ENCODE results near the gene ATF7IP2.
"Not testable (repeated sequence)": the region's sequence is repeated elsewhere in the genome, so short reads cannot be mapped to it uniquely, and the experiment has no call there.

ATF7IP2 gene, protein sequence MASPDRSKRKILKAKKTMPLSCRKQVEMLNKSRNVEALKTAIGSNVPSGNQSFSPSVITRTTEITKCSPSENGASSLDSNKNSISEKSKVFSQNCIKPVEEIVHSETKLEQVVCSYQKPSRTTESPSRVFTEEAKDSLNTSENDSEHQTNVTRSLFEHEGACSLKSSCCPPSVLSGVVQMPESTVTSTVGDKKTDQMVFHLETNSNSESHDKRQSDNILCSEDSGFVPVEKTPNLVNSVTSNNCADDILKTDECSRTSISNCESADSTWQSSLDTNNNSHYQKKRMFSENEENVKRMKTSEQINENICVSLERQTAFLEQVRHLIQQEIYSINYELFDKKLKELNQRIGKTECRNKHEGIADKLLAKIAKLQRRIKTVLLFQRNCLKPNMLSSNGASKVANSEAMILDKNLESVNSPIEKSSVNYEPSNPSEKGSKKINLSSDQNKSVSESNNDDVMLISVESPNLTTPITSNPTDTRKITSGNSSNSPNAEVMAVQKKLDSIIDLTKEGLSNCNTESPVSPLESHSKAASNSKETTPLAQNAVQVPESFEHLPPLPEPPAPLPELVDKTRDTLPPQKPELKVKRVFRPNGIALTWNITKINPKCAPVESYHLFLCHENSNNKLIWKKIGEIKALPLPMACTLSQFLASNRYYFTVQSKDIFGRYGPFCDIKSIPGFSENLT

DNA sequence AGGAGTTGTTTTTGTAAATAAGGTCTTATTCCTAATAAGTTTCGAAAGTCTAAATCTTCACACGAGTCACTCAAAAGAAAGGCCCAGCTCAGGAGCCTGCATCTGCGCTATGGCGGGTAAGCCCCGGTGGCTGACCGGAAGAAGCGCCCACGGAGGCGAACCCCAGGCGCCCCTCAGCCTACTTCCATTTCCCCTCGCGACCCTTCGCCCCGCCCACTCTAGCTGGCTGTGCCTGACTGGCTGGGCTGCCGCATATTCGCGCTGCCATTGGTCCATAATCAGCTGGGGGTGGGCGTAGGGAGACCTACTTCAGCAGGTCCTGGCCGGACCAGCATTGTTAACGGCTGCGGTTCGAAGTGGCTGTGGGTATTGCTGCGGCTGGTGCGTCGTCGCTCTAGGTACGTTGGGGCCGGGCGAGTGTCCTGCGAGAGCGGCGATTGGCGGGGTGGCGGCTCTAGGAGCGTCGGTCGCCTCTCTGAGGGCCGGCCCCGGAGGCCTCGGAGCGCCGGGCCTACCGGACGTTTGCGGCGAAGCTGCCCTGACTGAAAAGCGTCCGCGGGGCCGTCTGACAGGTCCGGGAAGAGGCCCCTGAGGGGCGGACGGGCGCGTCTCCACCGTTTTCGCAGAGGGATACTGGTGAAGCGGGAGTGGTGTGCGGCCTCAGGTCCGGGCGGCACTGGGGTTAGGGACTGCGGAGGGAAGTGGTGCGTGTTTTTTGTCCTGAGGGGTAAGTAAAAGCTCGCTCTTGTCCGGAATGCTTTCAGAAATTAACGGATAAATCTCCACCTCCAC lies at the start of gene ATF7IP2:
ATF7IP2 (plus strand) TSS at position 337 of the 792 bp plus-strand sequence. CDS start 44,560 bp downstream, outside the sequence.
- peak; percentile 89 for DNase-seq

DNA sequence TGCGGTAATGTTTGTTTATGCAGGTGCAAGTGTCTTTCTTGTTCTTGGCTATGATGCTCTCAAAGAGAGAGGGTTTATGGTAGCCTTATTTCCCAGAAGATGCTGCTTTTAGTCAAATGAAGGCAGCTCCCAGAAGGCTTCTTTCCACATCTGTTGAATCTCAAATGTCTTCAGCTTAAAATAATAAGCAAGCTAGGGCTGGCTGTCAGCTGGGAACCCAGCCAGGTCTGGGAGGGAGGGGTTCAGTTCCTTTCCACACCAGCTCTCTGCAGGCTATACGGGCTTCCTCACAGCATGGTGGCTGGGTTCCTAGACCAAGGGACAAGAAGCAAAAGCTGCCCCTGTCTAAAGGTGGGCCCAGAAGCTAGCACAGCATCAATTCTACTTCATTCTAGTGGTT lies 47.4 kb upstream of the ATF7IP2 start:
- DNase-seq = no peak

DNA sequence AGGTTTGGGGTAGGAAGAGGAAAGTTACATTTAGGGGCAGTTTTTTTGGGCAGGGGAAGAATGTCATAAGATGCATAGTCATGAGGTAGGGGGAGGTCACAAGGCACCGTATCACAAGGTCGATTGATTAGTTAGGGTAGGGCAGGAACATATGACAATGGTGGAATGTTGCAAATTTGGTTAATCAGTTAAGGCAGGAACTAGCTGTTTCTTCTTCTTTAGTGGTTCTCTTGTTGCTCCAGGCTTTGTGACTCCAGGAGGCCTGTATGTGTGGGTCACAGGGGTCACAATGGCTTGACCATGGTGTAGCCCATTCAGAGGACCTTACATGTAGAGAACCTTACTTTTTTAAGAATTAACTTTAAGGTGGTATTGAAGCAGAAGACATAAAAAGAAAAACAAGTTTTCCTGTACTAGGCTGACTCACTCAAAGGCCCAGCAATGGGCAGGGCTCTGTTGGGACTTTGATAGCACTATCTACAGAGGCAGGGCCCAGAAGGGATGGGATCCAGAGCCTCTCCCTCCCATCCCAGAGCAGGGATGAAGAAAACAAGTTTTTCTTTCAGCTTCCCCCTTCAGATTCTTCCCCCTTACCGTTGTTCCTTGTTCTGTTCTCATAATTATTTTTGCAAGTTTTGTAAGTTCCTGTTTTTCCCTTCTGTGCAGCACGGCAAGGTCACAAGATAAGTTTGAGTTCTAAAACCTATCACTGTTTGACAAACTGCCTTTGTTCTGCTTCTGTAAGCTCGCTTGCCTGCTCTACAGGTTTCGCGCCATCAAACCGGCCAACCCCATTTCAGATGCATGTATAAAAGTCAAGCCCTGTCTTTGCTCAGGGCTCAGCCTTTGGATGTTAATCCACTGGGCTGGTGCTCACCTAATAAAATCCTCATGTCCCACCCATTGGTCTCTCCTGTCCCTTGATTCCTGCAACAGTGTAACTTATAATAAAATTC lies 45.8 kb upstream of the ATF7IP2 start:
- DNase-seq = no peak

DNA sequence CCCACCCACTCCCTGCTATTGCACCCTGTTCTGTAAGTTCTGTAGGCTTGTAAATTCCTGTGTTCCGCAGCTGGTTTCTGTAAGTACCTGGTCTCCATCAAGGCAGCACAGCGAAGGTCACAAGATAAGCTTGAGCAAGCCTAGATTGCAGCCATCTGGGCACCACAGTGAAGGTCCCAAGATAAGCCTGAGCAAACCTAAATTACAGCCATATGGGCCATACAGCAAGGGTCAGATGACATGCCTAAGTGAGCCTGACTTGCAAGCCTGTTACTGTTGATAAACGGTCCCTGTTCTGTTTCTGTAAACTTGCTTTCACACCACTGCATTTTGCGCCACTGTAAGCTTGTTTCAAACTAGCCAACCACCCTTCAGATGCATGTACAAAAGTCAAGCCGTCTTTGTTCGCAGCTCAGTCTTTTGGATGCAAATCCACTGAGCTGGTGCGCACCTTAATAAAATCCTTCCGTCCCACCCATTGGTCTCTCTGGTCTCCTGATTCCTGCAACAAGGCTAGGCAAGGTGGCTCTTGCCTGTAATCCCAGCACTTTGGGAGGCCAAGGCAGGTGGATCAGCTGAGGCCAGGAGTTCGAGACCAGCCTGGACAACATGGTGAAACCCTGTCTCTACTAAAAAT lies 42.6 kb upstream of the ATF7IP2 start:
- DNase-seq = no peak

DNA sequence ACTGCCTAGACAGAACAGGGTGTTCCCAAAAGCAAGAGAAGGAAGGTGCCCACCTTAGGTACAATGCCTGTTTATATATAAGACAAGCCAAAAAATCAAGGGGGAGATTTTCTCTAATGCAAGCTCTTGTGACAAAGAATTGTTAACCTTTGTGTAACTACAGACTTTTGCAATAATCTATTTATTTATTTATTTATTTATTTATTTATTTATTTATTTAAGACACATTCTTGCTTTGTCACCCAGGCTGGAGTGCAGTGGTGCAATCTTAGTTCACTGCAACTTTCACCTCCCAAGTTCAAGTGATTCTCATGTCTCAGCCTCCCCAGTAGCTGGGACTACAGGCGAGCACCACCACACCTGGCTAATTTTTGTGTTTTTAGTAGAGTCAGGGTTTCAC lies 41.2 kb upstream of the ATF7IP2 start:
- not testable (repeated sequence) for DNase-seq

DNA sequence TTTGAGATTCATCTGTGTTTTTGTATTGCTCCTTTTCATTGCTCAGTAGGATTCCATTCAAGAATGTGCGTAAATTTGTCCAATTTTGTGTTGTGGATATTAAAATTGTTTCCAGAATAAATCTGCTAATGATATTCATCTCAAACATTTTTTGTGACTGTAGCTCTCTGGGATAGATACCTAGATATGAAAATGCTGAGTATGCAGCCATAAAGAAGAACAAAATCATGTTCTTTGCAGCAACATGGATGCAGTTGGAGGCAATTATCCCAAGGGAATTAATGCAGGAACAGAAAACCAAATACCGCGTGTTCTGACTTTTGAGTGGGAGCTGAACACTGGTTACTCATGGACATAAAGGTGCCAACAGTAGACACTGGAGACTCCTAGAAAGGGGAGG lies 40.2 kb upstream of the ATF7IP2 start:
- DNase-seq = no peak

DNA sequence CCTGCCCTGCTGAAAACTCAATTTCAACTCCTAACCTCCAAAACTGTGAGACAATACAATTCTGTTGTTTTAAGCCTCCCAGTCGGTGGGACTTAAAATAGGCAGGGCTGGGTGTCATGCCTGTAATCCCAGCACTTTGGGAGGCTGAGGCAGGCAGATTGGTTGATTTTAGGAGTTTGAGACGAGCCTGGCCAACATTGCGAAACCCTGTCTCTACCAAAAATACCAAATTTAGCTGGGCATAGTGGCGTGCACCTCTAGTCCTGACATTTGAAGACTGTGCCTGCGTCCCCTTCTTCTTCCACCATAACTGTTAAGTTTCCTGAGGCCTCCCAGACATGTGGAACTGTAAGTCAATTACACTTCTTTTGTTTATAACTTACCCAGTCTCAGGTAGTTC lies 36.0 kb upstream of the ATF7IP2 start:
- no peak for DNase-seq

DNA sequence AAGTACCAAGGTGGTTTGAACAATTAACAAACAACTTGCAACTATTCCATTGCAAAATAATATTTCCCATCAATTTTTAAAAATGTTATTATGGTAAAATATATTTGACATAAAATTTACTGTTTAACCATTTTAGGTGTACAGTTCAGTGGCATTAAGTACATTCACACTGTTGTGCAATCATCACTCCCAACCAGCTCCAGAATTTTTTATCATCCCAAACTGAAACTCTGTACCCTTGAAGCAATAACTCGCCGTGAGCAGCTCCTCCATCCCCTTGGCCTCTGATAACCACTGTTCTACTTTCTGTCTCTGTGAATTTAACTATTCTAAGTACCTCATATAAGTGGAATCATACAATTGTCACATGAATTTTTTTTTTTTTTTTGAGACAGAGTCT lies 33.6 kb upstream of the ATF7IP2 start:
- no peak for DNase-seq

DNA sequence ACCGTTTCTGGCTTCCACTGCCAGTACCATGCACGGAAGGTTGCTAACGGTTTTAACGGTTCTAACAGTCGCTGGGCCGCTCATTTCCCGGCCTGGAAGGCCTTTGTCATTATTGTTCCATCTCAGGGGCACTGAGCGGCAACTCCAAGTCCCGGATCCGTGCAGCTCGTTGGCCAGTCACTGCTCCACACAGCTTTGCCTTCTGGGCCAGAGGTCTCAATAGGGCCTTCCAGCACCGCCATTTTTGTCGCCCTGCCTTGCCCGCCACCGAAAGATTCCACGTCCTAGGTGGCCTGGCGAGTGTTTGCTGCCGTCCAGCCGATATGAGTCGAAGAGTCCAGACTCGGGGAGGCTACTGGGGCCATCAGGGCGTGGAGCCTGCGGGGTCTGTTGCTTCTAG lies 30.3 kb upstream of the ATF7IP2 start:
- no peak for DNase-seq

DNA sequence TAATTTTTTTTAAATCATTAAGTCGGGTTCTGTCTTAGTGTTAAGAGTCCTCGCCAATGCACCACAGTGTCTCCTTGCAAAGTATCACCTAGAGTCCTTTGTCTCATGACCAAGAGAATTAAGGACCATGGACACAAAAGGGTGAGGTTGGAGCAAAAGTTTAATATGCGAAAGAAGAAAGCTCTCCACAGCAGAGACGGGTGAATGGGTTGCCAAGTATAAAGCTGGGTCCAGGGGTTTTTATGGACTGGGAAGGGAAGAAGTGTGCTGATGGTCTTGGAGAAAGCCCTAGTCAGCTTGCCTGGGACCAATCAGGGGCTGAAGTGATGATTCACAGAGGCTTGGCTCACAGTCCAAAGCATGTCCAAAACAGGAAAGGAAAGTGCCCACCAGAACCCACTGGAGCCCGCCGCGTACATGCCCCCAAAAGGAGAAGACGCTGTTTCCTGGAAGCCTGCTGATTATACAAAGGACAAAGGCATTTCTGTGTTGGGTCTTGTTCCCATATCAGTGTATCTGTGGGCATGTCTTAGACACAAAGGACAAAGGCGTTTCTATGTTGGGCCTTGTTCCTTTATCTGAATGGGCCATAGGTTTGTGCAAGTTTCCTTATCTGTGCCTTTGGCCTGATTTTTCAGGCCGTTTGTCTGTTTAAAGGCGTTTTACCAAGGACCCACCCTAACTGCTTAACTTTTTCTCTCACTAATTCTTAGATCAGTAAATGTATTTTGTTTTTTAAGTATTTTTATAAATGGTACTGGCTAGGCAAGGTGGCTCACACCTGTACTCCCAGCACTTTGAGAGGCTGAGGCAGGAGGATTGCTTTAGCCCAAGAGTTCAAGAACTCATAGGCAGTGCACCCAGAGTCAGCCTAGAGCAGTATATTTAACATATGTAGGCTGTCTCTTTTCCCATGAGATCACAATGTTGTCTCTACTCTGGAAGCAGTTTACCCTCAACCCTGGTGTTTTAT lies 28.7 kb upstream of the ATF7IP2 start:
- DNase-seq = no peak

DNA sequence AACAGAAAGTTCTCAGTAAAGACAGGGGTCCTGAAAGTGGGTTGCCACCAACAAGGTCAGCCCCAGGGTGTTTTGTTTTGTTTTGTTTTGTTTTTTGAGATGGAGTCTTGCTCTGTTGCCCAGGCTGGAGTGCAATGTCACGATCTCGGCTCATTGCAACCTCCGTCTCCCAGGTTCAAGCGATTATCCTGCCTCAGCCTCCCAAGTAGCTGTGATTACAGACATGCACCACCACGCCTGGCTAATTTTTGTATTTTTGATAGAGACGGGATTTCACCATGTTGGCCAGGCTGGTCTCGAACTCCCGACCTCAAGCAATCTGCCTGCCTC lies 24.1 kb upstream of the ATF7IP2 start:
- DNase-seq = not testable (repeated sequence)

DNA sequence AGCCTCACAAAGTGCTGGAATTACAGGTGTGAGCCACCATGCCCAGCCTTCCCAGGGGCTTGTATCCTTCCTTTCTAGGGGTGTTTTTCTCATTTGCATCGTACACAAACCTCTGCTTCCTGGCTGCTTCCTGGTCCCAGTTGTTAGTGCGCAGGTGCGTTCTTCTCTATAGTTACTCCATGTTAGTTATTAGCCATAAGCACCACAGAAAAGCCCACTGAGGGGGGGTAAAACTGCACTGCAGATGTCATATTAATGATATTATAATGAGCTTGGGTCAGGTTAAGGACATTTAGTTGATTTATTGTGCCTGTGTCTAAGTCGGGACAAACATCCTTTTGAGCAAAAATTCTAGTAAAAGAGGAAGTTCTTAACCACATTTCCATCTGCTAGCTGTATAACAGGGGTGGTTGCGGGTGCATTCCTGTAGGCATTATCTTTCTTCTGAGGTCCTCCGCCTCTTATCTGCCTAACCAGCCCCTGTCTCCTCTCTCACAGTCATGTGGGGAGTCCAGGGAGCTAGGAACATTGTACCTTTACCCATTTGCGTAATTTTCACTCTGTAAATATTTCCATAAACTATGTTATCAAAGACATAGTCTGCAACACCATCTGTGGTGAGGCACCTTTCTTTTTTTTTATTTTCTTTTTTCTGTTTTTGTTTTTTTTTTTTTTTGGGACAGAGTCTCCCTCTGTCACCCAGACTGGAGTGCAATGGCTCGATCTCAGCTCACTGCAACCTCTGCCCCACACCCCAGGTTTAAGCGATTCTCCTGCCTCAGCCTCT lies 23.6 kb upstream of the ATF7IP2 start:
- DNase-seq = no peak

DNA sequence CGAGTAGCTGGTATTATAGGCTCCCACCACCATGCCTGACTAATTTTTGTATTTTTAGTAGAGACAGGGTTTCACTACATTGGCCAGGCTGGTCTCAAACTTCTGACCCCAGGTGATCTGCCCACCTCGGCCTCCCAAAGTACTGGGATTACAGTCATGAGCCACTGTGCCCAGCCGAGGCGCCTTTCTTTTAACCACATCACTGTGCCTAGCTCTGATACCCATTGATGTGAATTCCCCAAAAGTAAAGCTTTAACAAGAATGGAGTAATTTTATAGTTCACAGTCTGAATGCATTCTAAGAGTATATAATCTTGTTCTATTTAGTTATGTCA lies 23.0 kb upstream of the ATF7IP2 start:
- not testable (repeated sequence) for DNase-seq

DNA sequence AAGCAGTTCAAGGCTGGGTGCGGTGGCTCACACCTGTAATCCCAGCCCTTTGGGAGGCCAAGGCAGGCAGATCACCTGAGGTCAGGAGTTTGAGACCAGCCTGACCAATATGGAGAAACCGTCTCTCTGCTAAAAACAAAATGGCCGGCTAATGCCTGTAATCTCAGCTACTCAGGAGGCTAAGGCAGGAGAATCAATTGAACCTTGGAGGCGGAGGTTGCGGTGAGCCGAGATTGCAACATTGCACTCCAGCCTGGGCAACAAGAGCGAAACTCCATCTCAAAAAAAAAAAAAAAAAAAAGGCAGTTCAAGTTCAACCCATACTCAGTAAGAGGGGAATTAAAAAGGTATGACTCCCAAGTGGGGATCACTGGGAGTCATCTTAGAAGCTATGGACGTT lies 19.2 kb upstream of the ATF7IP2 start:
- DNase-seq = not testable (repeated sequence)

DNA sequence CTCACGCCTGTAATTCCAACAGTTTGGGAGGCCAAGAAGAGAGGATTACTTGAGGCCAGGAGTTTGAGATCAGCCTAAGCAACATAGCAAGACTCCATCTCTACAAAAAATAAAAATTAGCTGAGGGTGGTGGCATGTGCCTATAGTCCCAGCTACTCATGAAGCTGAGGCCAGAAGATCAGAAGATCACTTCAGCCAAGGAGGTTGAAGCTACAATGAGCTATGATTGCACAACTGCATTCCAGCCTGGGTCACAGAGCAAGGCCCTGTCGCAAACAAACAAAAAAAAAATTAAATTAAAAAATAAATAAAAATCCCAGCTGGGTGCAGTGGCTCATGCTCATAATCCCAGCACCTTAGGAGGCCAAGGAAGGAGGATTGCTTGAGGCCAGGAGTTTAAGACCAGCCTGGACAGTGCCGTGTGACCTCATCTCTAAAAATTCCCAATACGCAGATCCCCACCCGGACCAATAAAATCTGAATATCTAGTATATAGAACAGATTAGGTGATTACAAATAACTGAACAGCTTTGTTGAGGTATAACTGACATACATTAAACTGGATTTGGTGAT lies 18.2 kb upstream of the ATF7IP2 start:
- DNase-seq = no peak

DNA sequence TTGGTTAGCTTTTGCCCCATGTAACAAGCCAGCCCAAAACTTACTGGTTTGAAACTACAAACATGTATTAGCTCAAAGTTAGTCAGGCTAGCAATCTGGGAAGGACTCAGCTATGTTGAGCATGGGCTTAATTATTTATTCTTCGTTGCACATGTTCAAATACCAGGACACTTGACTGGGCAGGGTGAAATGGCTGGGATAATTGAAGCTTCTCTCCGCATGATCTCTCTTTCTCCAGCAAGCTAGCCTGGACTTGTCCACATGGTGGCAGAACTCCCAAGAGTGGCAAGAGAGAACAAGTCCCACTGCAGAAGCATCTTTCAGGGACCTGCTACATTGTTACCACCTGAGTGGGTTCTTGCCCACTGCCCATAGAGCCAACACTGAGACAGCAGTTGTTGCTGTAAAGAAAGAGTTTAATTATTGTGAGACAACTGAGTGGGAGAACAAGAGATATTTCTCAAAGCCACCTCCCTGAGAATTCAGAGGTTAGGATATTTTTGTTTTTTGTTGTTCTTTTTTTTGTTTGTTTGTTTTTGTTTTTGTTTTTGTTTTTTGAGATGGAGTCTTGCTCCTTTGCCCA lies 16.8 kb upstream of the ATF7IP2 start:
- DNase-seq = no peak

DNA sequence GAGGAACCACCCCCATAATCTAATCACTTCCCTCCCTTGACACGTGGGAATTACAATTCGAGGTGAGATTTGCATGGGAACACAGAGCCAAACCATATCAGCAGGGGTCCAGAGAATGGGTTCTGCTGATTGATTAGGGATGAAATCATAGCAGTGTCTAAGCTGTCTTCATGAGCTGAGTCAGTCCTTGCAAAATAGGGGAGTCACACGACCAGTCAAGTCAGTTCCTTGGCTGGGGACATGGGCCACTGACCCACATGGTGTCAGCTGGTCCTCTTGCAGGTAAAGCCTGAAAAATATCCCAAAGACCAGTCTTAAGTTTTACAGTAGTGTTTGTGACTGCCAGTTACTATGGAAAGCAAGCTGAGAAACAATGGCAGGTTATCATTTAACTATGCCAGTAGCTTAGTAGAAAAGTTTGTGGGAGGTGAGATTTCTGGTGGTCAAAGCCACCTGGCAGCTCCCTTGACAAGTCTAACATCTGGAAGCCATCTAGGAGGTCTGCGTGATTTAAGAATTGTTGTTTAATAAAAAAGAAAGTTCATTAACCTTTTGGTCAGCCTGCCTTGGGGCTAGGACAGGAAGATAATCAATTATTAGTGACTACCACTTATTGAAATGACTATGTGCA lies 15.7 kb upstream of the ATF7IP2 start:
- DNase-seq = no peak

DNA sequence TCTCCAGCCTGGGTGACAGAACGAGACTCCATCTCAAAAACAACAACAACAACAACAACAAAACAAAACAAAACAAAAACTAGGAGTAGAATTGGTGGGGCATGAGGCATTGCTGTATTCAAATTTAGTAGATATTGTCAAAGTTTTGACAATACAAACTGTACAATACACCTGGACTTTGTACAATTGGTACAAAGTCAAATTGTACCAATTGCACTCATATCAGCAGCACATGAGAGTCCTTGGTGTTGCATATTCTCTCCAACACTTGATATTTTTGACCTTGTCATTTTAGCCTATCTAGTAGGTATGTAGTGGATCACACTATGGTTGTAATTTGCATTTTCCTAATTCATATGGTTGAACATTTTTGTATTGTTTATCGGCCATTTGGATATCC lies 14.3 kb upstream of the ATF7IP2 start:
- no peak for DNase-seq

DNA sequence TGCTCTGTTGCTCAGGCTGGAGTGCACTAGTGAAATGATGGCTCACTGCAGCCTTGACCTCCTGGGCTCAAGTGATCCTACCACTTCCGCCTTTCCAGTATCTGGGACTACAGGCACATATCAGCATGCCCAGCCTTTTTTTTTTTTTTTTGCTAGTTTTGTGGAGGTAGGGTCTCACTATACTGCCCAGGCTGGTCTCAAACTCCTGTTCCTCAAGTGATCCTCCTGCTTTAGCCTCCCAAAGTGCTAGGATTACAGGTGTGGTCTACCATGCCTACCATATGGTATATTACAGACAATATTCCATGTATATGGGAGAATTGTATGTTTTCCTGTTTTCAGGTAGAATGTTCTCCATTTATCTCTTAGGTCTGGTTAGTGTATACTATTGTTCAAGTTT lies 12.3 kb upstream of the ATF7IP2 start:
- no peak for DNase-seq

Data from CD4-positive, alpha-beta T cell treated with Interleukin-4 for 4 hours (primary cell).